Gastroesophageal sphincter (tissue), 4 donors: Measurements from ENCODE around the gene FOSL1. TPM values are rescaled to one million over a fixed set of nuclear protein-coding genes. Genes with fewer than 3 reads are reported as not detected.

Source experiments
- ATAC-seq: fragments of 150-250 bp; one replicate; pipeline ENCODE4 v1.9.1; 2016; ENCODE audit warnings: mild to moderate bottlenecking, moderate library complexity
- H3K27ac ChIP-seq, 4 donors: fragments of 200-600 bp; sonication (generic) in 3 of 4; 1 replicate in 3 of 4; 2 replicates in 1 of 4; pipeline ENCODE4 v1.5.1; 2016 to 2019
- H3K27me3 ChIP-seq: fragments of 200-600 bp; sonication (generic); one replicate; pipeline ENCODE4 v1.5.1; 2019
- H3K36me3 ChIP-seq, 2 donors: fragments of 200-600 bp; sonication (generic); one replicate each; pipeline ENCODE4 v1.5.1; 2019; ENCODE audit warnings: control low read depth in 1 of 2
- H3K4me1 ChIP-seq, 3 donors: fragments of 200-600 bp; sonication (generic); 1 replicate in 2 of 3; 2 replicates in 1 of 3; pipeline ENCODE4 v1.5.1; 2016 to 2019; ENCODE audit warnings: control low read depth in 2 of 3
- H3K4me3 ChIP-seq, 2 donors: fragments of 200-600 bp; sonication (generic); one replicate each; pipeline ENCODE4 v1.5.1; 2019; ENCODE audit warnings: mild to moderate bottlenecking in 1 of 2, moderate library complexity in 1 of 2
- H3K9me3 ChIP-seq, 3 donors: fragments of 200-600 bp; sonication (generic); one replicate each; pipeline ENCODE4 v1.5.1; 2017 to 2019; ENCODE audit warnings: control low read depth in 2 of 3
- CTCF ChIP-seq, 4 experiments: fragments of 200-600 bp in 2 of 4; fragments of 450-650 bp in 2 of 4; sonication (generic) in 1 of 4; IDR thresholded peaks; one replicate each; pipeline ENCODE4 v1.5.1; 2017 to 2019; ENCODE audit warnings: antibody characterized with exemption in 4 of 4, mild to moderate bottlenecking in 2 of 4, moderate library complexity in 2 of 4
- EP300 ChIP-seq: sonication (generic); formaldehyde crosslinking; IDR thresholded peaks from one replicate; pipeline ENCODE4 v1.6.1; 2017; ENCODE audit warnings: antibody characterized with exemption, mild to moderate bottlenecking
- POLR2A ChIP-seq, 2 donors: fragments of 450-650 bp; IDR thresholded peaks; one replicate each; pipeline ENCODE4 v1.6.1; 2017; ENCODE audit warnings: antibody characterized with exemption in 2 of 2, mild to moderate bottlenecking in 2 of 2, moderate library complexity in 1 of 2
- POLR2AphosphoS5 ChIP-seq: sonication (generic); formaldehyde crosslinking; IDR thresholded peaks from one replicate; pipeline ENCODE4 v1.6.1; 2017; ENCODE audit warnings: antibody characterized with exemption
- WGBS, 2 donors: methylation state at CpG; one replicate each; pipeline ENCODE4 v1.1.5; 2018; ENCODE audit warnings: low coverage in 1 of 2; 5-methylcytosine and 5-hydroxymethylcytosine counted together
- total RNA-seq, 4 donors: library from RNA; depleted of rRNA; stranded (reverse); fragments of >200 nt; gene quantifications; one replicate each; pipeline ENCODE4 v1.1.0, GENCODE V29; 2016

Gene FOSL1
- total RNA-seq, 4 donors from 2014 or later: 1.4 to 24.9 (median 4.1) TPM

- Histone ChIP-seq H3K36me3 (peaks cover 0 to 48% of the 10 kb centered on the region in 2 donors), H3K4me3 (peak within 1 kb of the TSS; percentile 75 to 95), H3K9me3 (no peaks in the 10 kb centered on the region), H3K4me1 (peaks cover 0 to 75% (median 28%) of the 10 kb centered on the region in 3 donors), H3K27me3 (no peaks in the 10 kb centered on the region), H3K27ac (peak within 1 kb of the TSS; percentile 90 to 99 (median 96))
- ATAC-seq: peak; percentile 80
- TF ChIP-seq POLR2AphosphoS5 (peak; percentile 99), POLR2A (IDR thresholded peaks at IDR 0.05) (peak; percentile 99), EP300 (no peak), CTCF (IDR thresholded peaks at IDR 0.05) (peak in 1 of 4 experiments; percentile 10)
- WGBS, 2 donors: 0 to 1% methylated on average over 12 to 13 of the region's 92 CpGs
Measured at GRCh38 chr11:65857853-65858680, 42.1 kb downstream of the FOSL1 start, which contains the start of gene CFL1. TSS of gene CFL1 (minus strand) at chr11:65858180. CDS start at chr11:65858099, 81 bp downstream.

- WGBS, 2 donors: no CpG with 5 or more reads among the region's 49 CpGs
Measured at GRCh38 chr11:65857500-65857852, 42.7 kb downstream of the FOSL1 start.

DNA sequence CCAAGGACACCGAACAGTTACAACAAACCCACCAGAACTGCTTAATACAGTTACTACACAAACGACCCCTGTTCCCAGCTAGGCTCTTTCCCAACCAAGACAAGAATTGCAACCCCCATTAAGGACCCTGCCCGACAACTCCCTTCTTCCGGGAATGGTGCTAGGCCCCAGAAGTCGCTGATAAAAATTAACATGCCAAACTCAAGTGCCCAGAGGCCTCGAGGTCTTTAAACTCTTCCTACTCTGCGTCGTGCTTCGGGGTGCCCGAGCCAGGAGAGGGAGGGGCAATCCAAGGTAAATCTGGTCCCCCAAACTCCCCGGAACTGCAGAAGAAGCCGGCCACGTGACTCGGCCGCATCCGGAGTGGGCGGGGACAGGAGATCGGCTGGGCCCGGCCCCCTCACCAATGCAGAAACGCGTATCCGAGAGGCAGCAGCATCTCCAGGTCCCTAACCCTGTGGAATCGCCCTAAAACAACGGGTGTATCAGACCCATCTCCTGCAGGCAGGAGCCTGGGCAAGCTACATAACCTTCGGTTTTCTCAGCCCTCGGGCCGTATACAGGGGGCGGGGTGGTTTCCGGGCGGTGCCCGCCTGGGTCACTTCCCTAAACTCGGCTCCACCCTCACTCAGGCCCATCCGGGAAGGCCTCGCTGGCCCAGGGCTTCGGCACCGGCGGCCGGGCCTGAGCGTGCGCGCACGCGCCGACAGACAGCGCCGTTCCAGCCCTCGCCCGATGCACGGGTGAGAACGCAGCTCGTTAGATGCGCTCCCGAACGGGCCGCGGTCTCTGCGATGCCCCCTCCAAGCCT is 43.3 kb downstream of the FOSL1 start:
- peak; percentile 50 to 59 for TF ChIP-seq POLR2A (IDR thresholded peaks at IDR 0.05)
- no peak for TF ChIP-seq CTCF (IDR thresholded peaks at IDR 0.05)
- peak; percentile 85 for TF ChIP-seq POLR2AphosphoS5
- no peak for TF ChIP-seq EP300
- no peaks in the 10 kb centered on the region for H3K9me3 ChIP-seq
- peaks cover 0 to 75% (median 22%) of the 10 kb centered on the region in 3 donors for H3K4me1 ChIP-seq
- H3K4me3 ChIP-seq: peak overlapping the region; percentile 75 to 95
- H3K36me3 ChIP-seq: peaks cover 0 to 48% of the 10 kb centered on the region in 2 donors
- peak; percentile 53 for ATAC-seq
- H3K27me3 ChIP-seq: no peaks in the 10 kb centered on the region
- H3K27ac ChIP-seq: peak overlapping the region; percentile 77 to 99 (median 94)
- WGBS, 2 donors: 7% methylated on average over 8 of the region's 57 CpGs; no CpG with 5 or more reads in 1 of the 2 donors

More at GRCh38 chr11:65857500-65857852, 42.7 kb downstream of the FOSL1 start:
- peaks cover 0 to 48% of the 10 kb centered on the region in 2 donors for H3K36me3 ChIP-seq
- H3K27ac ChIP-seq: peak overlapping the region; percentile 77 to 99 (median 94)
- TF ChIP-seq POLR2A (IDR thresholded peaks at IDR 0.05): no peak
- no peak for TF ChIP-seq POLR2AphosphoS5
- TF ChIP-seq EP300: no peak
- TF ChIP-seq CTCF (IDR thresholded peaks at IDR 0.05): no peak
- H3K4me3 ChIP-seq: peak overlapping the region; percentile 75 to 95
- H3K4me1 ChIP-seq: peaks cover 0 to 75% (median 27%) of the 10 kb centered on the region in 3 donors
- H3K9me3 ChIP-seq: no peaks in the 10 kb centered on the region
- ATAC-seq: no peak
- H3K27me3 ChIP-seq: no peaks in the 10 kb centered on the region

DNA sequence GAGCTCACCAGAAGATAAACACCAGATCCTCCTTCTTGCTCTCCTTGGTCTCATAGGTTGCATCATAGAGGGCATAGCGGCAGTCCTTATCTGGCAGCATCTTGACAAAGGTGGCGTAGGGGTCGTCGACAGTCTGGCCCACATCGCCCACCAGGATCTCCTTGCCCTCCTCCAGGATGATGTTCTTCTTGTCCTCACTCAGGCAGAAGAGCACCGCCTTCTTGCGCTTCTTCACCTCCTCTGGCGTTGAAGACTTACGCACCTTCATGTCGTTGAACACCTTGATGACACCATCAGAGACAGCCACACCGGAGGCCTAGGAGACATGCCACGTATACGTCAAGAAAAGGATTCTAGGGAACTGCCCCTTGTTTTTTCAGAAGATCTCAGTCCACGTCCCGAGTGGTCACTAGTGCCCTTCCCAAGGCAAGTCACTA is 44.2 kb downstream of the FOSL1 start:
- Histone ChIP-seq H3K4me3 (peak overlapping the region in 1 of 2 donors; percentile 95), H3K27me3 (no peaks in the 10 kb centered on the region), H3K36me3 (peaks cover 0 to 55% of the 10 kb centered on the region in 2 donors), H3K9me3 (peaks cover 0 to 8% (median 0%) of the 10 kb centered on the region in 3 donors), H3K4me1 (peaks cover 0 to 68% (median 13%) of the 10 kb centered on the region in 3 donors), H3K27ac (peak overlapping the region in 2 of 4 donors; percentile 90 to 99)
- 52% methylated on average over 9 of the region's 15 CpGs; no CpG with 5 or more reads in 1 of the 2 donors for WGBS, 2 donors
- no peak for ATAC-seq
- TF ChIP-seq CTCF (IDR thresholded peaks at IDR 0.05) (no peak), POLR2A (IDR thresholded peaks at IDR 0.05) (no peak), POLR2AphosphoS5 (no peak), EP300 (no peak)
